Activated T-helper 17 cell treated with anti-CD3 and anti-CD28 coated beads, Interleukin-2, amount 50 U/mL, for 72 hours (primary cell): ENCODE results near the gene ZNG1C. TPM values are rescaled to one million over a fixed set of nuclear protein-coding genes. Genes with fewer than 3 reads are reported as not detected.
A peak's percentile ranks its signal among the peaks of the same experiment; 100 is the strongest.
"Not testable (repeated sequence)": the region's sequence is repeated elsewhere in the genome, so short reads cannot be mapped to it uniquely, and the experiment has no call there.

ENCODE experiments used
- ATAC-seq: fragments of 150-1000 bp; cut with Tn5 transposase; replicated peaks from 2 replicates; pipeline ENCODE4 v1.10.0; 2021; ENCODE audit warnings: mild to moderate bottlenecking, moderate library complexity
- H3K27ac Mint-ChIP-seq: one replicate; pipeline ENCODE4 v1.8.0; 2022; ENCODE audit warnings: mixed read lengths
- H3K27me3 Mint-ChIP-seq: one replicate; pipeline ENCODE4 v1.8.0; 2022; ENCODE audit warnings: mixed read lengths
- H3K36me3 Mint-ChIP-seq: one replicate; pipeline ENCODE4 v1.8.0; 2022; ENCODE audit warnings: low read depth, mild to moderate bottlenecking, mixed read lengths
- H3K4me1 Mint-ChIP-seq: one replicate; pipeline ENCODE4 v1.8.0; 2022; ENCODE audit warnings: mixed read lengths
- H3K4me3 Mint-ChIP-seq: one replicate; pipeline ENCODE4 v1.8.0; 2022; ENCODE audit warnings: mild to moderate bottlenecking, mixed read lengths
- H3K9me3 Mint-ChIP-seq: one replicate; pipeline ENCODE4 v1.8.0; 2022; ENCODE audit warnings: mixed read lengths
- total RNA-seq, 2 donors: library from RNA; stranded (reverse); gene quantifications; one replicate each; pipeline ENCODE4 v1.2.3, GENCODE V29; 2022

The ZNG1C gene
- total RNA-seq, 2 donors from 2014 or later = 31.2 to 46.3 TPM

DNA sequence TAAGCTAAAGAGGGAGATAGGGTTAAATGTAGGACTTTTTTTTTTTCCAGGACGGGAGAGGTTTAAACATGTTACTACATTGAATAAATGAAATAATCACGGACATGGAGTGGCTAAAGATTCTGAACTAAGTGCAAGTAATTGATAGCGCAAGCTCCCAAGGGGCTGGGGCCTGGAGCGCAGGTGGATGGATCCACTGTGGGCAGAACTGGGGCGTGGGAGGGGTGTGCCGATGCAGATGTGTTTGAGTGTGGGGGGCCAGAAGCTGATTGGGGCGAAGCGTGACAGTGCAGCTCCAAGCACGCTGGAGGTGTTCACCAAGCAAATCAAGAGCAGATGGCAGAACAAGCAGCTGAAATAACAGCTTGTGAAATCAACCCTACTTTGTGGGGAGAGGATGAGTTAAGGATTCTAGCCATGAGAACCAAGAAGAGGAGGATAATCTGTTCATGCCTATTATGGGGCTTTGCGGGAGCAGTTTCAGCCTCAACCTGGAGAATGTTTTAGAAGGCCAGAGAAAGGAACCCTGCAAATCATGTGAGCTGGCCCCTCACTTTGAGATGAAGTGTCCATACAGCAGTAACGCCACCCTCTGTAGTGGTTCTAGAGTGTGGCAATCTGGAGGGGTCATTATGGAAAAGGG is 88.9 kb downstream of the ZNG1C start:
- H3K9me3 Mint-ChIP-seq, H3K36me3 Mint-ChIP-seq, H3K4me3 Mint-ChIP-seq, H3K27me3 Mint-ChIP-seq, H3K4me1 Mint-ChIP-seq, H3K27ac Mint-ChIP-seq, ATAC-seq: not testable (repeated sequence)

DNA sequence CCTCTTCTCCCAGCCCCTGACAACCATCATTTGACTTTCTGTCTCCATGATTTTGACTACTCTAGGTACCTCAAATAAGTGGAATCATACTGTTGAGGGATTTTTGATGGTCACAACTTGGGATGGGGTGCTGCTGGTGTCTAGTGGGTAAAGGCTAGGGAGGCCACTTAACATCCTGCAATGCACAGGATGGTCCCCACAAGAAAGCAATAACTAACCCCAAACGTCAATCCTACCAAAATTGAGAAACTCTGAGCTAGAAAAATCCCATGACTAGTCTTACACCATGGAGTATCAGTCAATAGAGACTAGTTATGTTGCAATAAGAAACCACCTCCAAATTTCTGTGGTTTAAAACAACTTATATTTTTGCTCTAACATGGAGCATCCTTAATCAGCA is 90.3 kb downstream of the ZNG1C start:
- H3K4me1 Mint-ChIP-seq, H3K4me3 Mint-ChIP-seq, H3K36me3 Mint-ChIP-seq, H3K9me3 Mint-ChIP-seq, H3K27ac Mint-ChIP-seq, H3K27me3 Mint-ChIP-seq: not testable (repeated sequence)
- peak; percentile 19 for ATAC-seq

DNA sequence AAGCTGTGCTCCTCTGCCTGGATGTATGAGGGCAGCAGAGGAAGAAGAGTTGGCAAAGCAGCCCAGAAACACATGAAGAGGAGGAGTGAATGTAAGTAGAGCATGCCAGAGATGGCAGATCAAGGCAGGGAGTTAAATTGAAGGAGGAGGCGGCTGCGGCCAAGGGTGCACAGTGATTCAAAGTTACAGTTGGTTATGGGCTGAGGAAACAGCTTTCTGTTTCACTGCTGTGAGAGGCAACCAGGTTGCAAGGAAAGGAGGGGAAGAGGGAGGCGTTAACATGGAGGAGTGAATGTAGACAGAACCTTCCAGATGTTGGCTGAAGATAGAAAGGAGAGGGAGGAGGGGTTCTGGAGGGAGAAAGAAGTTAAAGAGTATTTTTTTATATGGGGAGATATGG is 94.2 kb downstream of the ZNG1C start:
- not testable (repeated sequence) for H3K4me1 Mint-ChIP-seq, H3K4me3 Mint-ChIP-seq

DNA sequence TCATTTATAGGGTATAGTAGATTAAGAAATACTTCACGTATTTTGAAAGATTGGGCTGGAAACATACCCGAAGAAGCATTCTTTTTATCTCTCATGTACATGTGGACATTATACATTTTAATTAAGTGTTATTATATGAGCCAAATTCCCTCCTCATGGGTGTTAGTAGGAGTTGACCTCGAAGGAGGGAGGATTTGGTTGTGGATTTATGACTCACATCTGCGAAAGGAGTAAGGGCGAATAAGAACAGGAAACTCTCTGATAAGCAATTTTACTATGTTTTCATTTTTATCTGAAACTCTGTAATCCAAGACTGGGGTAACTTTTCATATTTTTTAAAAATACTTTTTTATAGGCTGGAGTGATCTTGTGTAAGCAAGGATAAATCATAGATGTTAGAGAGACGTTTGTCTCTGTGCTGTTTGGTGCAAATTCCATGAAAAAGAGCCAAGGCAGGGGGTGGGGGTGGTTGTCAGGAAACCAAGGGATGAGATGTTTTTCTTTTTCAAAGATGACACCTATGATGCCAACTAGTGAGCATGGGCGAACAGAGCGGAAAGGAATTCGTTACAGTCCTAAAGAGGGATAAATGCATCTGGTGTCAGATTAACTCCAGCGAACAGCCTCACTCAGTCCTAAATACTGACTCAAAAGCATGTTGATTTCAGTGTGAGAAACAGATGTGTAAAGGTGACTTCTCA is 95.0 kb downstream of the ZNG1C start:
- not testable (repeated sequence) for H3K4me1 Mint-ChIP-seq, H3K9me3 Mint-ChIP-seq, H3K27ac Mint-ChIP-seq, H3K36me3 Mint-ChIP-seq, H3K27me3 Mint-ChIP-seq, H3K4me3 Mint-ChIP-seq, ATAC-seq

More for the DNA sequence above, 94.2 kb downstream of the ZNG1C start:
- not testable (repeated sequence) for H3K9me3 Mint-ChIP-seq, H3K36me3 Mint-ChIP-seq, H3K27me3 Mint-ChIP-seq, H3K27ac Mint-ChIP-seq
- ATAC-seq = peak; percentile 34

DNA sequence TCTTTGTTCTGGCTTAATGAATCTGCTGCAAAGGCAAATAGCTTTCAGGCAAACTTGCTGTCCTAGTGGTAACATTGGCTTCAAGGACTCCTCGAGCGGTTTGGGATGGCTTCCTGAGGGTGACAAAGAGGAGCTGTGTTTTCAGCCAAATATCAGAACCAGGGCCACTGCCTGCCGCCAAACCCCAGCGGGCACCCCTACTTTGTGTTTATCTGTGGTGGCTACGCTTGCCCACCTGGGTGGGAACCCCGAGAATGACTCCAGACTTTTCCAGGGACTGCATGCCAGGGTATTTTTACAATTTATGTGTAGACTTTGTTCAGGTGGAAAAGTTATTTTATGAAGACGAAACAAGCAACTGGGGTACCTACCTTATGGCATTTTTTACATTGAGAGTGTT is 96.2 kb downstream of the ZNG1C start:
- not testable (repeated sequence) for H3K4me1 Mint-ChIP-seq, H3K36me3 Mint-ChIP-seq, H3K4me3 Mint-ChIP-seq

DNA sequence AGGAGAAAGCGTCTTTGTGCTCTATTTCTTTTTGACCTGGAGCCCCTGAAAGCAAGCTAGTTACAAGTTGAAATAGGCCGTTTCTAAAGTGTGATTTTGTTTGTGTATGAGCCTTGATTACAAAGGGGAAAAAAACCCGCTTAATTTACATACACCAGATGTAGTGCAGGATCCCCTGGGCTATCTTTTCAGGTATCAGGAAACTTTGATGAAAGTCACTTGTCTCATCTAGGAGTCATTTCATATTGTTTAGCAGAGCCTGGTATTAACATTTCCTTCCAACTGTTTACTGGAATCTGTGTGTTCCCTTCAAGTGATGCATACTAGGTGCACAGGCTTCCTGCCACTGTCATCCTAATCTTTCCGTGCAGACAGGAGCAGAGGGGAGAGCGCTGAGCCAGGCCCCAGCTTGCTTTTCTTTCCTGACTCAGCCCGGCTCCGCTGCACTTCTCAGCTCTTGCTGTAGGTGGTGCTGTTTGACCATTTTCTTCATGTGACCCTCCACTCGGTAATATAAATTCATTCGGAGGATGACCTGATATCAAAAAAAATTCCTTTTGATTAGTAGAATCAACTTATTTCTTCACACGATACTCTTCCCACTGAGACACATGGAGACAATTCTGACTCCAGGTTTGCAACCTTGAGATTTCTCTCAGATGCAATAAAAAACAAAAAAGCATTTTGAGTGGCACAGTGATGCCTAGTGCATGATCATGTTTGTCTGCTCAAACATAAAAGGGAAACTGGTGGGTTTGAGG is 100.7 kb downstream of the ZNG1C start:
- not testable (repeated sequence) for H3K4me1 Mint-ChIP-seq, H3K27ac Mint-ChIP-seq, H3K36me3 Mint-ChIP-seq, H3K9me3 Mint-ChIP-seq, H3K27me3 Mint-ChIP-seq, H3K4me3 Mint-ChIP-seq
- ATAC-seq = peak; percentile 74

More for the DNA sequence above, 96.2 kb downstream of the ZNG1C start:
- not testable (repeated sequence) for H3K27me3 Mint-ChIP-seq, H3K27ac Mint-ChIP-seq, H3K9me3 Mint-ChIP-seq, ATAC-seq

DNA sequence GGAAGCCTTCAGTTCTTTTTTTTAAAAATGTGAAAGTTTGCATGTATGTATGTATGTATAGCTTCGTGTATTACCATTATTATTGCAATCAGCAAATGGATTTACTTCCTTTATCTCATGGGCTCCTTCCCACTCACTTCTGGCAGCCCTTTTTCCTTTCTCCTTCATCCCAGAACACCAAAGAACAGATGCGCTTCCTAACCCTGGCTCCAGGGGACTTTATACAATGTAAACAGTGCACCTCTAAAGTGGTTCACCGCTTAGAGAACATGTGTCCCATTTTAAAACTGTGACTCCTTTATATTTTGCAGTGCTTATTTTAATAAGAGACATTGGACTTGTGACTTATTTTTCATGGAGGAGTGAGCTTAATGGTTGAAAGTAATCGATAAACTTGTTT is 101.5 kb downstream of the ZNG1C start:
- not testable (repeated sequence) for ATAC-seq, H3K4me1 Mint-ChIP-seq, H3K4me3 Mint-ChIP-seq, H3K27me3 Mint-ChIP-seq, H3K9me3 Mint-ChIP-seq, H3K27ac Mint-ChIP-seq, H3K36me3 Mint-ChIP-seq

DNA sequence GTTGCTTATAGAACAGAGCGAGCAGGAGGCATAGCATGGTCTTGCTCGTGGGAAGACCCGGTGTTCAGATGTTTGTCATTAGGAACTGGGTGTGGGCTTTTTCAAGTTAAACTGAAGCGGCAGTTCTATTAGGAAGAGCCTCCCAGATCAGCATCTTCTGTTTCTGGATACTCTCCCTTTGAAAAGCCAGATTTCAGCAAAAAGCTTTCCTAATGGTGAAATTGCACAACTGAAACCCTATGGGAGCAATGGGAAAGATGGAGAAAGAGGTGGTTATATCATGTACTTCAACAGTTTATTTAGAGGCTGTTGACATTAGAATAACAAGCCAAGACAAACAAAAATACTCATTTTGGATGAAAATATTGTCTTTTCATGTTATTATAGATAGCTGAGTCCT is 102.2 kb downstream of the ZNG1C start:
- not testable (repeated sequence) for H3K9me3 Mint-ChIP-seq

More for the DNA sequence above, 102.2 kb downstream of the ZNG1C start:
- H3K36me3 Mint-ChIP-seq, H3K4me3 Mint-ChIP-seq, ATAC-seq, H3K27me3 Mint-ChIP-seq, H3K27ac Mint-ChIP-seq, H3K4me1 Mint-ChIP-seq: not testable (repeated sequence)

Other genes with a start within 250 kb of the ZNG1C start
- under 1 TPM in 1 of 2 donors, not detected in 1; 0.16 TPM for gene FOXD4L3, start 60.9 kb downstream of the ZNG1C start, total RNA-seq
- gene PGM5, start 114.6 kb downstream of the ZNG1C start, total RNA-seq = not detected